GM18867 (cell line): ENCODE data around the gene PEAK1.
"Not testable (repeated sequence)": the region's sequence is repeated elsewhere in the genome, so short reads cannot be mapped to it uniquely, and the experiment has no call there.

Source experiments
- ATAC-seq: cut with Tn5 transposase; IDR thresholded peaks from one replicate; pipeline ENCODE4 v1.9.1; 2021; ENCODE audit warnings: mild to moderate bottlenecking, moderate library complexity; ENCODE audit not compliant: unreplicated experiment

PEAK1 gene

DNA sequence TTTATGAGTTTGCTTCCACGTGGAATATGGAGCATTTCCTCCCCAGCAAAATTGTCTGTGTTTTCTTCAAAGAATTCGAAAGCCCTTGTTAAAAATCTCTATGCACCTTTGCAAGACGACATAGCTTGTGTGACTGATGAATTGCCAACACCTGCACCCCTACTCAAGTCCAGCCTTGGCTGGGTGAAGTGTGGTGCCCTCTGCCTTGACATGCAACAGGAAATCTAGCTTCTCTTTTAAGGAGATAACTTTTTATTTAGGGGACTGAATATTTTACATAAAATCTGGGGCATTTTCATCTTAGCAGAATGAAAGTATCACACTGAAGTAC is 1.4 kb upstream of the PEAK1 start:
- ATAC-seq, result no peak

- ATAC-seq, result peak; percentile 40
These were observed 886 bp upstream of the PEAK1 start, which contains the start of gene HMG20A for GRCh38 chr15:77420610-77421369. Gene HMG20A, plus strand, starts transcription at chr15:77420888. Its CDS starts 37,520 bp downstream, at chr15:77458408.

DNA sequence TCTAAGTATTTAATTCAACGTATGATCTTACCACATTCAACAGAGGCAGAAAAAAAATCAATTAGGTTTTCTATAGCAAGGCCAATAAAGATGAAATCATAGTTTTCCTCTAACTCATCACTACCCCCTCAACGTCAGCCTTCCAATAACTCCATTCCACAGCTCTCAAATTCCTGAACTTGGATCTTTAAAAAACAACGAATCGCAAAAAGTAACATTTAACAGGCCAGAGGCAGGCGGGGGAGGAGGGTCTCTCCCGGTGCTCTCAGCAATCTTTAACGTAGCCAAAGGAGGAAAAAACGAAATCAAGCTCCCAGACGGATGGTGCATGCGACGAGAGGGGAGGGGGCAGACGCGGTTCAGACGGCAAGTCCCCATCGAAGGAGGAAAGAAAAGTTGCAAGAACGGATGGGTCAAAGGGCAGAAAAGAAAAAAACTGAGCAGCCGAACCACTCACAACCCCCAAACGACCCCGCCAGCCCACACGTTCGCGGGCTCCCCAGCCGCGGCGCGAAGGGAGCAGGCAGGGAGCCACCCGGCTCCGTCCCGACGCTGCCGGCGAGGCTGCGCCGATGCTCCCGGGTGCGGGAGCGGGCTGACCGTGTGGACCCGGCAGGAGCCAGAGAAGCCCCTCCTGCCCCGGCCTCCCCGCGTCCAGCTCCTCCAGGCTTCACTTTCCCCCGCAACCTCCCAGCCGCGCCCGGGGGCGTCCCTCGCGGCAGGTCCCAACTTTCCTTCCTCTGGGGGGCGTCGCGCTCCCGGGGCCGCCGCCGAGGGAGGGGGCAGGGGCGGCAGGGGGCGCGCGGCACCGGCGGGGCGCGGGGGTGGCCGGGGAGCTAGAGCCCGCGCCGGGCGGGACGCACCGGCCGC is 703 bp downstream of the PEAK1 start:
- peak; percentile 0 for ATAC-seq

DNA sequence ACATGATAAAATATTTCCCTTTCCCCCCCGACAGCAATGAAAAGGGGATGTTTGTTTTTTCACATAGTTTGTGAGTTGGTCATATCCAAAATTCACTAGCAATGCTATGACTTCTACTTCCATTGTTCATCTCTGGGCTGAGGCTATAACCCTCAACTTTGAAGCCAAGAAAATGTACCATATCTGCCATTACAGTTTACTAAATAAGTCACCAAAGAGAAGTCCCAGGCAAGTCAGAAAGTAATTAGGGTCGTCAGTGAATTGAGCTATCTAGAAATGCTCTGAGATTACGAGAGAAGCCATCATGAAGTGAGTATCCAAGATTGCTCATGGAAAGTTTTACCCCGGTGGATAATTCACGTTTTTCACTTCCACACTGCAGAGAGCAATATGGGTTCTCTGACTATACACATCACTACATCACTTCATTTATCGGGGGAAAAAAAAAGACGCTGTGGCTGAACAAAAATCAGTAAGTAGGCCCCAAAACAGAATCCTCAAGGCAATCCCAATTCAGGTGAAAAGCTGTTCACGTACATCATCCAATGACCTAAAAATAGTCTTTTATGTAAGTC is 1.4 kb downstream of the PEAK1 start:
- ATAC-seq, result no peak

GRCh38 chr15:77417602-77418001 is 2.3 kb downstream of the PEAK1 start:
- ATAC-seq, result no peak

DNA sequence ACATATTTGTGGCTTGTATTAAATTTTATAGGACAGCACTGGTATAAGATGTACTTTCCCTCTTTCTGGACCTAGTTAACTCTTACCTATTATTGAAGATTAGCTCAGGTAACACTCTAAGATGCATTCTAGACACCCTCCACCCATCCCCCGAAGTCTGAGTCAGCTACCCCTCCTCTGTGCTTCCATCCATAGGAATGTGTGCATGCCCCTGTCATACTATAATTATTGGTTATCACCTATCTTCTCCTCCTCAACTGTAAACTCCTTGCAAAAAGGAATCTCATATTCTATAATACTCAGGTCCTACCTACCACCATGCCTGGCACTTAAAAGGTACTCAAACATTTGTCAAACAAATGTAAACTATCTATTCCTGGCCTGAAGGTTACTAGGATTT is 3.0 kb downstream of the PEAK1 start:
- ATAC-seq, result no peak

DNA sequence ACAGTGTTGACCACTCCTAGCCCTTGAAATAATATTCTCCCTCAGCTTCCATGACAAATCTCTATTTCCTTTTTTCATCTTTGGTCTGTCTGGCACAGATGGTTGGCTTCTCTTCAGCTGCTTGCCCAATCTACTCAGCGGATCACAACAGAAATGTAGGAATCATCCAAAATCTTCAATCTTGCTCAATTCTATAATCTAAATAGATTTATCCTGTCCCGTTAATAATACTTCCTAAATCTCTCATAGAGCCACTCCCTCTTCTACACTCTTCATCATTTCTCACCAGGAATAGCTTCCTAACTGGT is 3.8 kb downstream of the PEAK1 start:
- ATAC-seq, result no peak

GRCh38 chr15:77415450-77416147 is 4.3 kb downstream of the PEAK1 start:
- no peak for ATAC-seq

DNA sequence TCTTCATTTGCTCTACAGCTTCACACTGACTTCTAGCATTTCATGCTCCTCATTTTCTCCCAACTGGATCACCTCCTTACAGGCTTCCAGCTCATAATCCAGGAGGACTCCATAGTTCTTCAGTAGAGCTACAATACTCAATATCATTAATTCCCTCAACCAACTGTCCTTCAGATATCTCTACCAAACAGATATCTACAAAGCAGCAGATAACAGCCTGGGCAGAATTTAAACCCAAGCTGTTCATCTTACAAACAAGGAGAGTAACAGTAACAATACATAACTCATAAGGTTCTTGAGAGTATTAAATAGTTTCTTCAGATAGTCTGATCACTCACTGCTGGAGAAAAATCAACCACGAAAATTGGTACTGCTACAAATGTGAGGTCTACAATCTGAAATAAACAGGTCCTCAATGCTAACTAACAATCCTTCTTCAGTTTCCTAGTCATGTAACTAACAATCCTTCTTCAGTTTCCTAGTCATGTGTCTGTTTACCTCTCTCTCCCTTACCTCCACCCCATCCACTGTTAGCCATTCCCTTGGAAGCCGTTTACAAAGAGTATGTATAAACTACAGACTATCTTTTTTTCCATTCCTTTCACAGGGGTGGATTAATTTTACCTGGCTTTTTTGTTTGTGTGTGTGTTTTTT is 5.0 kb downstream of the PEAK1 start:
- ATAC-seq, result no peak

GRCh38 chr15:77413699-77414349 is 6.1 kb downstream of the PEAK1 start:
- ATAC-seq, result no peak

GRCh38 chr15:77412972-77413698 is 6.8 kb downstream of the PEAK1 start:
- ATAC-seq, result no peak

- ATAC-seq, result no peak
These were observed 8.3 kb downstream of the PEAK1 start for GRCh38 chr15:77411619-77411976.

- no peak for ATAC-seq
These were observed 8.9 kb downstream of the PEAK1 start for GRCh38 chr15:77410701-77411618.

- ATAC-seq, result not testable (repeated sequence)
These were observed 9.8 kb downstream of the PEAK1 start for GRCh38 chr15:77410157-77410500.

- ATAC-seq, result peak; percentile 88
These were observed 10.4 kb downstream of the PEAK1 start for GRCh38 chr15:77409259-77410156.

- no peak for ATAC-seq
These were observed 13.1 kb downstream of the PEAK1 start for GRCh38 chr15:77406846-77407245.

- ATAC-seq, result not testable (repeated sequence)
These were observed 13.6 kb downstream of the PEAK1 start for GRCh38 chr15:77406173-77406759.
